ENCODE data around the gene LIPC.

The LIPC gene

GRCh38 chr15:58407236-58407775 lies 24.5 kb upstream of the LIPC start:
- DNase-seq = no peak

- DNase-seq = no peak
Observed at GRCh38 chr15:58407778-58408177, 24.0 kb upstream of the LIPC start.

GRCh38 chr15:58409861-58410260 lies 21.9 kb upstream of the LIPC start:
- DNase-seq = no peak

DNA sequence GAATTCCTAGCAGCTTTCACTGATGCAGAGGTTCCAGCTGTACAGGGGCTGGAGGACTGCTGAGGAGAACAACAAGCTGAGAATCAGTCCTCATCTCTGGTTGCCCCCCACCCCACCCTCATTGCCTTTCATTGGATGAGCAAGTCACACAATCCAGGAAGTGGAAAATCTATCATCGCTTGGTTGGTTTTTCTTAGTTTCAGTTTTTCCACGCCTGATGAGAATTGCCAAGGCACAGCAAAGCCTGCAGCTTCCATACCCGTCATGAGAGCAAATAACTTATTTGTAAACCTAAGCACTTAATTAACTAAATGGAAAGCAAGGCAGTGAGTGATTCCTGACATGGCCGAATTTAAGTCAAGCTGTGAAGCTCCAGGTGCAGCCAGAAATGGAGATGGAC lies 21.4 kb upstream of the LIPC start:
- no peak for DNase-seq

DNA sequence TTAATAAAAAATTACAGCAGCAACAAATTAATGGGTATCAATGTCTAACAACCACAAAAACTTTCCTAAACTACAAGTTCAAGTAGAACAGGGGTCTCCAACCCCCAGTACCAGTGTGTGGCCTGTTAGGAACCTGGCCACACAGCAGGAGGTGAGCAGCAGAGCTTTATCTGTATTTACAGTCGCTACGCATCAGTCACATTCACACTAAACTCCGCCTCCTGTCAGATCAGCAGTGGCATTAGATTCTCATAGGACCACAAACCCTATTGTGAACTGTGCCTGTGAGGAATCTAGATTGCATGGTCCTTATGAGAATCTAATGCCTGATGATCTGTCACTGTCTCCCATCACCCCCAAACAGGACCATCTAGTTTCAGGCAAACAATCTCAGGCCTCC lies 18.5 kb upstream of the LIPC start:
- no peak for DNase-seq

- no peak for DNase-seq
Observed at GRCh38 chr15:58415636-58416035, 16.2 kb upstream of the LIPC start.

DNA sequence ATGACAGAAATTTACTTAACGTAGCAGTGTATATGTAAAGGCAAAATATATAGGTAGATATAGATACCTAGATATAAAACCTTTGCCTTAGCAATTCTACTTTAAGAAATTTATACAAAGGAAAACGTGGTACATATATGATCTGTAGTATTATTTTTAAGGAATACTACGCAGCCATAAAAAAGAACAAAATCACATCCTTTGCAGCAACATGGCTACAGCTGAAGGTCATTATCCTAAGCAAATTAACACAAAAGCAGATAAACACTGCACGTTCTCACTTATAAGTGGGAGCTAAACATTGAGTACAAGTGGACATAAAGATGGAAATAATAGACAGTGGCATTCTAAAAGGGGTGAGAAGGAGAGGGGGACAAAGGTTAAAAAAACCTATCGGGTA lies 14.8 kb upstream of the LIPC start:
- no peak for DNase-seq

- DNase-seq = no peak
Observed at GRCh38 chr15:58418135-58418534, 13.7 kb upstream of the LIPC start.

DNA sequence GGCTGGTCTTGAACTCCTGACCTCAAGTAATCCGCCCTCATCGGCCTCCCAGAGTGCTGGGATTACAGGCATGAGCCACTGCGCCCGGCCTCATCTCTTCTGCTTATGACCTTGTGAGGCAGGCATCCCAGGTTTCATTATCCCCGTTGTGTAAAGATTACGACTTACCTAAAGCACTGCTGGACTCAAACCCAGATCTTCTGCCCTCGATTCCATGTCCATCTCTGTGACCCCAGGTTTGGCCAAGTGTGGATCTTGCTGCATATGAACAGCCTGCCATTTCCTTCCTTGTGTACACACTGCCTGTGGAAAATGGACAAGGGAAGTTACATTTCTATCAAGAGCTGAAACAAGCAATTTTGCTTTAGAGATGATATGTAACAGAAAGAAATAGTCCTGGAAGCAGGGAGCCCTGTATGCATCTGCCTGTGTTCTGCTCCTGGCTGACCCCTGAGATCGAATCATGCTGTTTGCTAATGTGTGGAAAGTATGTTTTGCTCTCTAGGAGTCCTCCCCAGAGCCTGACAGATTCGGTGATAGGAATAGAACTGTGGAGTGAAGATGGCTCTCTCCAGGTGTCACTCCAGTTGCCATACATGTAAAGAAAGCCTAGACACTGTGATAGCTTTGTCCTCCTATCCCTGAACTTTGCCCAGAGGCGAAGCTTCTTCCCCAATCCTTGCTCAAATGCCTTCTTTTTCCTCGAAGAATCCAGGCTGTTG lies 11.8 kb upstream of the LIPC start:
- no peak for DNase-seq

DNA sequence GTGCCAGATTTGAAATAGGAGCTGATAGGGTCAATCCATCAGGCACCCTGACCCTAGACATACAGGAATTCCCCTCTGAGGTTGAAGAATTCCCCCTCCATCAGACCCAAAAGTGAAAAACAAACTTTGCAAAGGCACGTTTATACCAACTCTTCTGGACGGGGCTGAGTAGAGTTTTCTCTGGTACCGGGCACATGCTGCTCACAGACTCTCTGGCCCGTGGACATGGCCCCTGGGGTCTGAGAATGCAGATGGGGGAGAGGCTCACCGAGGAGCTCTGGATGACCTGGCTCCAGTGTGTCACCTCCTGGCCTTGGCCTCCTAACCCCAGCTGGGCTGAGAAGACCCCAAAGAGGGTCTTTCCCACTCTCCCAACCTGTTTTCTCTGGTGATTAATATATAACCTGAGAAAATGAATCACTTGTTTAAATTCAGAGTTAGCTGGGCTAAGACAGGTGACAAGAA lies 11.2 kb upstream of the LIPC start:
- no peak for DNase-seq

- no peak for DNase-seq
Observed at GRCh38 chr15:58423205-58423604, 8.6 kb upstream of the LIPC start.

- no peak for DNase-seq
Observed at GRCh38 chr15:58423831-58424608, 7.8 kb upstream of the LIPC start.

DNA sequence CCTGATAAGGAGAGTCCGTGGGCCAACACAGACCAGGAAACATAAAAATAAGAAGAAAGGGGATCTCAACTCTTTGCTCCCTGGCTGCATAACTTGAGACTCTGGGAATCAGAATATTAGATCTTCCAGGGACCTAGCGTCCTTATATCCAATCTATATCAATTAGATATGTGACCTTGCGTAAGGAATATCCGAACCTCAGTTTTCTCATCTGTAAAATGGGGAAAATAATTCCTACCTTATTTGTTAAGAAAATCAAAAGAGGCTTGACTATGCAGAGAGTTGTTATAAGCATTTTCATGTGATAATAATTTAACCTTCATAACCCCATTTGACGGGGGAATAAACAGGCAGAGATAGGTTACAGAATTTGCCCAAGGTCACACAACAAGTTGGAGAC lies 7.1 kb upstream of the LIPC start:
- no peak for DNase-seq

DNA sequence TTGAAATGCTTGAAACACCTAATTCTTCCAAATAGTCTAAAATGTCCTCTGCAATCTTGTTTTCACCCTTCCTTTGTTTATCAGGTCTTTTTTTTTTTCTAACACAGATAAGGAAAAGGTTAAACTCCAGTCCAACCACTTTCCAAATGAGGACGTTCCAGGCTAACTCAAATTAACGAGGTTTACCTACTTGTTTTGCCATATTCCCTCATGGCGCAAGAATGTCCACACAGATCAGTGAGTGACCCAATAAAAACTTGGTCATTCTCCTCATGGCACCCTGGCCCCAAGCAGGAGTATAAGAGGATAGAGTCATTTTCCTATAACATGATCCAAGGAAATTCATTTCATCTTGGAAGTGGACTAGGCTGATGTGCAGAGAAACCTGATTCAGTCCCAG lies 6.6 kb upstream of the LIPC start:
- DNase-seq = no peak

- no peak for DNase-seq
Observed at GRCh38 chr15:58425834-58426233, 6.0 kb upstream of the LIPC start.

- DNase-seq = no peak
Observed at GRCh38 chr15:58426501-58426900, 5.3 kb upstream of the LIPC start.

DNA sequence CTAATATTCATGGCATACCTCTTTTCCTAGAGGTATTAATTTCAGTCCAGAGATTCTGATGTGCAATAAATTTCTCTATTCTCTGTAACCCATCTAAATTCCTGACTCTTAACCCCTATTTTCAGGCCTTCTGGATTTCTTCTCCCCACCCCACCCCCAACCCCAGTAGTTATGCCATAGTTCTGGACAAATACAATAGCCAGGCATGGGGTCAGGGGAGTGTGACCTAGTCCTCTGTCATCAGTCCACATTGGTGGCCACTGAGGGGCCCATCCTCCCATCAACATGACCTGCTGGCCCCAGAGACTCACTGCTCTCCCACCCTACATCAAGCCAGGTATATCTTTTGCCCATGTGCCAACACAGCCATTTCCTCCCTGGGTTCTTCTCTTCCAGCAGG lies 3.8 kb upstream of the LIPC start:
- DNase-seq = no peak

GRCh38 chr15:58430224-58430787 lies 1.5 kb upstream of the LIPC start:
- DNase-seq = no peak

GRCh38 chr15:58432401-58432800 lies 610 bp downstream of the LIPC start:
- DNase-seq = no peak

GRCh38 chr15:58433597-58434333 lies 2.0 kb downstream of the LIPC start:
- no peak for DNase-seq

DNA sequence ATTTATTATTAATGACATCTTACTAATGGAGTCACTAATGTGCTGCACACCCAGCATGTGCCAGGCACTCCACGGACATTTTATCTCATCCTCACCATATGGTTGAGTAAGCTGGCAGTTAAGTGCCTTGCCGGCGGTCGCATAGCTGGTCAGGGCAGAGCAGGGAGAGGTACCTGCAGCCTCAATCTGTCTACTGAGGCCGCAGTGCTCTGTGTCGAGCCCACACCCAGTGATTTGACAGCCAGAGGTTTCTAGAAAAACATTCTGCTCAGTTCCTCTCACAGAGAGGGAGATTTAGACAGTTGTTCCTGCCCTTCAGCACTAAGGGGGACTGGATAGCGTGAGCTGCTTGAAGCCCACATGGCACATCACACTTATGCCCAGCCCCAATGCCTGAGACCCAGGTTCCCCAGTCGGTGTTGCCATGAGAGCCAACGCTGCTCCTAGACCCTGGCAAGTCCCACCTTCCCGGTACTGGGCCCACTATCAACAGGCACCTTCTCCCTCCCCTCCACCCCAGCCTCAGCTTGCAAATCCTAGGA lies 2.6 kb downstream of the LIPC start:
- DNase-seq = no peak

DNA sequence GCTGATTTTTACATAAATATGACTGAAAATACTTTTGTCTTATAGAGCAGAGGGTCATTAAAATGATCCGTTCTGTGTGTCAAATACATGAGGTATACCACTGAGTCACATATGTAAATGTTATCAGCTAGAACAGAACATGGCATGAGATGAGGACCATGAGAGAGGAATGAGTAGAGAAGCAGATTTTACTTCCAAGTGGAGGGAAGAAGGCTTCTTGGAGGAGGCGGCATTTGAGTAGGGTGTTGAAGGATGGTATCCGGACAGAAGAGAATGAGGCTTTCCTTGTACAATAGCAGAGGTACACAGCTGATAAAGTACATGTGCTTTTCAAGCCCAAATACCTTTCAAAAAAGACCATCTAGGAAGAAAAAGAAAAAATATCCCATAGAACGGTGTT lies 4.8 kb downstream of the LIPC start:
- DNase-seq = no peak
